ENCODE data around the gene RELCH.

DNA sequence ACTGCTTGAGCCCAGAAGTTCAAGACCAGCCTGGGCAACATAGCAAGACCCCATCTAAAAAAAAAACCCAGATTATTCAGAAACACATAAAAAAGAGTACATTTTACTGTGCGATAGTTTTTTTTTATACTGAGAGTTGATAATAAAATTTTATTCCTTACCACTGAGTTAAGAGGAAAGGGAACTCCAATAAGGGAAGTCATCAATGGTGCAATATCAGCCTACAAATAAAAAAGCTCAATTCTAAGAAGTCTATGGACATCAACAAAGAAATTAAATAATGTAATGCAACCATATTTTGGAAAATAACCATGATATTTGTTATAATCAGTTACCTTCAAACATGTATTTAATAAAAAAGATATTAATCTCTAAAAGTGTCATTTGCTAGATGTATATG is 46.8 kb upstream of the RELCH start:
- TF ChIP-seq, protein P1, sequence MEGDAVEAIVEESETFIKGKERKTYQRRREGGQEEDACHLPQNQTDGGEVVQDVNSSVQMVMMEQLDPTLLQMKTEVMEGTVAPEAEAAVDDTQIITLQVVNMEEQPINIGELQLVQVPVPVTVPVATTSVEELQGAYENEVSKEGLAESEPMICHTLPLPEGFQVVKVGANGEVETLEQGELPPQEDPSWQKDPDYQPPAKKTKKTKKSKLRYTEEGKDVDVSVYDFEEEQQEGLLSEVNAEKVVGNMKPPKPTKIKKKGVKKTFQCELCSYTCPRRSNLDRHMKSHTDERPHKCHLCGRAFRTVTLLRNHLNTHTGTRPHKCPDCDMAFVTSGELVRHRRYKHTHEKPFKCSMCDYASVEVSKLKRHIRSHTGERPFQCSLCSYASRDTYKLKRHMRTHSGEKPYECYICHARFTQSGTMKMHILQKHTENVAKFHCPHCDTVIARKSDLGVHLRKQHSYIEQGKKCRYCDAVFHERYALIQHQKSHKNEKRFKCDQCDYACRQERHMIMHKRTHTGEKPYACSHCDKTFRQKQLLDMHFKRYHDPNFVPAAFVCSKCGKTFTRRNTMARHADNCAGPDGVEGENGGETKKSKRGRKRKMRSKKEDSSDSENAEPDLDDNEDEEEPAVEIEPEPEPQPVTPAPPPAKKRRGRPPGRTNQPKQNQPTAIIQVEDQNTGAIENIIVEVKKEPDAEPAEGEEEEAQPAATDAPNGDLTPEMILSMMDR (IDR thresholded peaks at IDR 0.05): no peak
- TF ChIP-seq ZFX (IDR thresholded peaks at IDR 0.05; ENCODE audit: borderline replicate concordance): no peak

All from 22Rv1 (cell line).